GM12873 (cell line): Measurements from ENCODE around the gene ELAPOR1.

ENCODE experiments used
- CTCF ChIP-seq: IDR thresholded peaks from 2 replicates; pipeline ENCODE4 v1.5.1; 2012; ENCODE audit warnings: low read depth, mild to moderate bottlenecking, moderate library complexity, low read length, control low read depth; ENCODE audit not compliant: insufficient read depth; ENCODE audit errors: missing control alignments

Gene ELAPOR1

GRCh38 chr1:109131059-109131458 lies 17.1 kb downstream of the ELAPOR1 start:
- TF ChIP-seq CTCF = no peak

- TF ChIP-seq CTCF = no peak
These were observed 17.9 kb downstream of the ELAPOR1 start for GRCh38 chr1:109131800-109132199.

GRCh38 chr1:109133002-109133706 lies 19.2 kb downstream of the ELAPOR1 start:
- no peak for TF ChIP-seq CTCF

GRCh38 chr1:109133815-109134214 lies 19.9 kb downstream of the ELAPOR1 start:
- TF ChIP-seq CTCF = no peak

GRCh38 chr1:109134423-109134822 lies 20.5 kb downstream of the ELAPOR1 start:
- no peak for TF ChIP-seq CTCF

- TF ChIP-seq CTCF = no peak
These were observed 22.0 kb downstream of the ELAPOR1 start for GRCh38 chr1:109135940-109136339.

GRCh38 chr1:109136766-109137165 lies 22.9 kb downstream of the ELAPOR1 start:
- TF ChIP-seq CTCF = no peak
